OCI-LY3 (cell line): ENCODE measurements around the gene FBXL14.

Experiments
- EZH2phosphoT487 ChIP-seq: fragments of 200-600 bp; shearing (Covaris generic); IDR thresholded peaks from 2 replicates; pipeline ENCODE4 v1.6.1; 2018; ENCODE audit warnings: antibody characterized with exemption, mixed run types, low read depth
- TF ChIP-seq, protein P1 (sequence below): fragments of 200-600, 300-600 bp; sonication (generic); IDR thresholded peaks from 2 replicates; pipeline ENCODE4 v1.5.1; 2014; ENCODE audit warnings: antibody characterized with exemption, low read length, low read depth

DNA sequence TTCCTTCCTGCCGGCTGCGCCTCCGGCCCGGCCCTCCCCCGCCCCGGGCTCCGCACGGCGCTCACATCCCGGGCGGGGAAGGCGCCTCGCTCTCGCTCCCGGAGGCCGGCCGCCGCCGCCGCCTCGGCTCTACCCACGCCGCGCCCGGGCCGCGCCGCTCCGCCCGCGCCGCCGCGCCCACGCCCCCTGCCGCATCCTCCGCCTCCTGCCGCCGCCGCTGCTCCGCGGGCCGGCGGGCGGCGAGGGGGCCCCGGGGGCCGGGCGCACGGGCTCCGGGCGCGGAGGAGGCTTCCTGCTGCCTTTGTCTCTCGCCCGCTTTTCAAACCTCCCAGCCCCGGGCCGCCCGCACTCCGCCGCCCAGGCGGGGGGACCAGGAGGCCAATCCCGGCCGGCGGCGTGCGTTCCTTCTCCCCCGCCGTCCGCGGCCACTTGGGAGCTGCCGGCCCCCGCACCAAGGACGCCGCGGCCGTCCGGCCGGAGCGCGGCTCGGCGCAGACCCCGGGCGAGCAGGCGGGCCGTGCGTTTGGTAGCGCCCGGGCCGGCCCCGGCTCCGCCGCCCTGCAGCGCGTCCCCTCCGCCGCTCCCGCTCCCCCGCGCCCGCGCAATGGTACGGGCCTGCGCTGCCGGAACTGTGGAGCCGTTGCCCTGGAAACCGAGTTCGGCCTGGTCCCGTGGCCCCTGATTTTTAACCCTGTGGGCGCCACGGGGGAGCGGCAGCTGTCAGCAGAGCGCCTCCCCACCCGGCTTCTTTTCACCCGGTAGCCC, at the start of gene FBXL14:
- TF ChIP-seq EZH2phosphoT487: no peak
- TF ChIP-seq, protein P1, sequence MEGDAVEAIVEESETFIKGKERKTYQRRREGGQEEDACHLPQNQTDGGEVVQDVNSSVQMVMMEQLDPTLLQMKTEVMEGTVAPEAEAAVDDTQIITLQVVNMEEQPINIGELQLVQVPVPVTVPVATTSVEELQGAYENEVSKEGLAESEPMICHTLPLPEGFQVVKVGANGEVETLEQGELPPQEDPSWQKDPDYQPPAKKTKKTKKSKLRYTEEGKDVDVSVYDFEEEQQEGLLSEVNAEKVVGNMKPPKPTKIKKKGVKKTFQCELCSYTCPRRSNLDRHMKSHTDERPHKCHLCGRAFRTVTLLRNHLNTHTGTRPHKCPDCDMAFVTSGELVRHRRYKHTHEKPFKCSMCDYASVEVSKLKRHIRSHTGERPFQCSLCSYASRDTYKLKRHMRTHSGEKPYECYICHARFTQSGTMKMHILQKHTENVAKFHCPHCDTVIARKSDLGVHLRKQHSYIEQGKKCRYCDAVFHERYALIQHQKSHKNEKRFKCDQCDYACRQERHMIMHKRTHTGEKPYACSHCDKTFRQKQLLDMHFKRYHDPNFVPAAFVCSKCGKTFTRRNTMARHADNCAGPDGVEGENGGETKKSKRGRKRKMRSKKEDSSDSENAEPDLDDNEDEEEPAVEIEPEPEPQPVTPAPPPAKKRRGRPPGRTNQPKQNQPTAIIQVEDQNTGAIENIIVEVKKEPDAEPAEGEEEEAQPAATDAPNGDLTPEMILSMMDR: no peak
